ENCODE data around the gene VSNL1.

- TF ChIP-seq CREB1 (CRISPR knock-in tag; IDR thresholded peaks at IDR 0.05; ENCODE audit: low read depth) (no peak), CTCF (conservative IDR thresholded peaks at IDR 0.05; ENCODE audit: low read depth in 2 of 2) (no peak), EZH2phosphoT487 (IDR thresholded peaks at IDR 0.05; ENCODE audit: unreplicated experiment) (no peak), POLR2AphosphoS5 (IDR thresholded peaks at IDR 0.05; ENCODE audit: low read depth) (no peak), EZH2 (IDR thresholded peaks at IDR 0.05; ENCODE audit: low read depth, unreplicated experiment) (no peak)
- TF ChIP-seq, protein P1, sequence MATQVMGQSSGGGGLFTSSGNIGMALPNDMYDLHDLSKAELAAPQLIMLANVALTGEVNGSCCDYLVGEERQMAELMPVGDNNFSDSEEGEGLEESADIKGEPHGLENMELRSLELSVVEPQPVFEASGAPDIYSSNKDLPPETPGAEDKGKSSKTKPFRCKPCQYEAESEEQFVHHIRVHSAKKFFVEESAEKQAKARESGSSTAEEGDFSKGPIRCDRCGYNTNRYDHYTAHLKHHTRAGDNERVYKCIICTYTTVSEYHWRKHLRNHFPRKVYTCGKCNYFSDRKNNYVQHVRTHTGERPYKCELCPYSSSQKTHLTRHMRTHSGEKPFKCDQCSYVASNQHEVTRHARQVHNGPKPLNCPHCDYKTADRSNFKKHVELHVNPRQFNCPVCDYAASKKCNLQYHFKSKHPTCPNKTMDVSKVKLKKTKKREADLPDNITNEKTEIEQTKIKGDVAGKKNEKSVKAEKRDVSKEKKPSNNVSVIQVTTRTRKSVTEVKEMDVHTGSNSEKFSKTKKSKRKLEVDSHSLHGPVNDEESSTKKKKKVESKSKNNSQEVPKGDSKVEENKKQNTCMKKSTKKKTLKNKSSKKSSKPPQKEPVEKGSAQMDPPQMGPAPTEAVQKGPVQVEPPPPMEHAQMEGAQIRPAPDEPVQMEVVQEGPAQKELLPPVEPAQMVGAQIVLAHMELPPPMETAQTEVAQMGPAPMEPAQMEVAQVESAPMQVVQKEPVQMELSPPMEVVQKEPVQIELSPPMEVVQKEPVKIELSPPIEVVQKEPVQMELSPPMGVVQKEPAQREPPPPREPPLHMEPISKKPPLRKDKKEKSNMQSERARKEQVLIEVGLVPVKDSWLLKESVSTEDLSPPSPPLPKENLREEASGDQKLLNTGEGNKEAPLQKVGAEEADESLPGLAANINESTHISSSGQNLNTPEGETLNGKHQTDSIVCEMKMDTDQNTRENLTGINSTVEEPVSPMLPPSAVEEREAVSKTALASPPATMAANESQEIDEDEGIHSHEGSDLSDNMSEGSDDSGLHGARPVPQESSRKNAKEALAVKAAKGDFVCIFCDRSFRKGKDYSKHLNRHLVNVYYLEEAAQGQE (IDR thresholded peaks at IDR 0.05; ENCODE audit: unreplicated experiment) = no peak
Measured at GRCh38 chr2:17657759-17658158, 117.3 kb downstream of the VSNL1 start.

Data from GM23338 (cell line).